NCI-H2196 (cell line): Measurements from ENCODE around the gene KANSL1.

Experiments used
- DNase-seq: peaks from one replicate; lab custom pipeline; 2025; ENCODE audit not compliant: unreplicated experiment; lab: John Stamatoyannopoulos, UW

KANSL1 gene

DNA sequence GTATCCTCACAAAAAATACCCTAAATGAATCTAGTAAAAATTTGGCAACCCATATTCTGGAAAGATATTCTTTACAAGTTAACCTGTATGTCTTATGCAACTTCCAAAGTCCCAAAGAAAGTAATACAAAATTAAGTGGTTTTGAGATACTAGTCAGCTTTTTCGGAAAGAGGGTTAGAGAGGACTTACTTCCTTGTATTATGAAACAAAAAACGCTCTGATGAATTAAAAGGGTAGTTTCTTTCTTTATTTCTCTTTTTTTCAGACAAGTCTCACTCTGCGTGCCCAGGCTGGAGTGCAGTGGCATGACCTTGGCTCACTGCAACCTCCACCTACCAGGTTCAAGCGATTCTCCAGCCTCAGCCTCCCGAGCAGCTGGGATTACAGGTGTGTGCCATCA lies 51.6 kb downstream of the KANSL1 start:
- DNase-seq: no peak

DNA sequence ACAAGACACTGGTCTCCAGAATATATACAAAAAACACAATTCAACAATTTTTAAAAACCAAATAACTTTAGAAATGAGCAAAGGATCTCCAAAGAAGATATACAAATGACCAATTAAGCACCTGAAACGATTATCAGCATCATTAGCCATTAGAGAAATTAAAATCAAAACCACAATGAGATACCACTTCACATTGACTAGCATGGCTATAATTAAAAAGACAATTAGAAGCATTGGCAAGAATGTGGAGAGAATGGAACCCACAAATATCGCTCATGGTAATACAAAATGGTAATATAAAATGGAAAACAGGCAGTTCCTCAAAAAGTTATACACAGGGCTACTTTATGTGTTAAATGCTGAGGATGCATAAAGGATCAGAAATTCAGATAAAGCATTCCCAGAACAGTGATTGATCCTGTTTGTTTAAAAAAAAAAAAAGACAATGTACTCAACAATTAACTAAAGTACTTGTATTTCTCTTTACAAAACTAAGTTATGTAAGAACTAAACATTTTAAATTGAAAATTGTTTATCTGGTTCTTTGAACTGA lies 52.5 kb downstream of the KANSL1 start:
- no peak for DNase-seq

DNA sequence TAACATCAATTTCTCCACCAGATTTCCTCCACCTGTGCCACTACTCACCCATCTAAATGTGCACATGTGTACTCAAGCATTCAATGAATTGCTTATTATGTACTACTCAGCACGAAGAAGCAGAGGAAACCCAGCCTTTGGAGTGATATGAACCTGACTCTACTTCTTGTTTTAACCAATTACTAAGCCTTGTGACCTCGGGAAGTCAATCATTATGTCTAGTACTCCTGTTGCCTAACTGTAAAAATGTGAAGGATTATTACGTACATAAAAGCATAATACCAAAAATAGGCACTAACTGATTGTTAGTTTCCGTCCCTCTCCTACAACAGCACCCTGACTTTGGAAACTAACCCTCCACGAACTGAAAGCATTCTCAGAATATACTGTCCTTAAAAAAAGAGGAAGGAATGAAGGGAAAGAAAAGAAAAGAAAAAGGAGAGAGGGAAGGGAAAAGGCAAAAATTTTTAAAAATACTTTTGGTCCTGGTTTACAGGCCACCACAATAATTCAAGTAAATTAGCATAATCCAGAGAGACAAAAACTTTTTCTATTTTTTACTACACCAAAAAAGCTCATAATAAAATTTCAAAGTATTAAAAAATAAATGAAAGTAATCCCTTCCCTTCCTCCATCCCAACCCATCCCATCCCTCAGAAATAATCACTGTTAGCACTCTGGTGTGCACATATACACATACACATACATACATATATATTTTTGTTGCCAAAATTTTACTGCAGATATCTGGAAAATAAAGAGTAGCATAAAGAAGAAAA lies 53.6 kb downstream of the KANSL1 start:
- no peak for DNase-seq

DNA sequence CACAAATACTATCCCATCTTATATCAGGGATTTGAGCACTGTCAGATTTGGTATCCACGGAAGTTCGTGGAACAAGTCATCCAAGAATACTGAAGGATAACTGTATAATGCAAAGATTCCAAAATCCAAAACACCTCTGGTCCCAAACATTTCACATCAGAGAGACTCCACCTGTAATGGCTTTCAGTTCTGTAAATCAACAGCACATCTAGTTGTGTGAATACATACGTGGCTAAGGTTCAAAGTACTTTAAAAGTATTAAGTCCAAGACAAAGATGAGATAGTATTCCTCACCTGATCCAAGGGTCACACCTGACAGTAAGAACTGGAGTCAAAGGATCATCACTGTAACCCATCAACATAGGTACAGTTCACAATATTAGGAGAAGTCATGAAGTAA lies 54.8 kb downstream of the KANSL1 start:
- DNase-seq: no peak

DNA sequence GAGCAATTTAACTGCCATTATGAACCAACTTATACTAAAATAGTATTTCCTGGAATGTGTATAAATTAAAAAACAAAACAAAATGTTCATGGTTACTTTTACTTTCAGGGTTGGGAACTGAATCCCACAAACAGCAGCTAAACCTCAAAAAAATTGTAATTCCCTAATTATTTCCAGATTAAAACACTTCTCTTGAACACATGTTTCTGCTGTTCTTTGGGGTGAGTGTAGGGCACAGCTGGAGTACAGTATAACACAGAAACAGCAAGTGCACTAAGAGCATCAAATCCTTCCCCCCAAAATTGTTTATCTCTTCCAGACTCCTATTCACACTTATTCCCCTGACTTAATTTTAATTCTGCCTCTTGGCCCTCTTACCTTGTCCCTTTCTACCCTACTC lies 56.4 kb downstream of the KANSL1 start:
- DNase-seq: no peak

DNA sequence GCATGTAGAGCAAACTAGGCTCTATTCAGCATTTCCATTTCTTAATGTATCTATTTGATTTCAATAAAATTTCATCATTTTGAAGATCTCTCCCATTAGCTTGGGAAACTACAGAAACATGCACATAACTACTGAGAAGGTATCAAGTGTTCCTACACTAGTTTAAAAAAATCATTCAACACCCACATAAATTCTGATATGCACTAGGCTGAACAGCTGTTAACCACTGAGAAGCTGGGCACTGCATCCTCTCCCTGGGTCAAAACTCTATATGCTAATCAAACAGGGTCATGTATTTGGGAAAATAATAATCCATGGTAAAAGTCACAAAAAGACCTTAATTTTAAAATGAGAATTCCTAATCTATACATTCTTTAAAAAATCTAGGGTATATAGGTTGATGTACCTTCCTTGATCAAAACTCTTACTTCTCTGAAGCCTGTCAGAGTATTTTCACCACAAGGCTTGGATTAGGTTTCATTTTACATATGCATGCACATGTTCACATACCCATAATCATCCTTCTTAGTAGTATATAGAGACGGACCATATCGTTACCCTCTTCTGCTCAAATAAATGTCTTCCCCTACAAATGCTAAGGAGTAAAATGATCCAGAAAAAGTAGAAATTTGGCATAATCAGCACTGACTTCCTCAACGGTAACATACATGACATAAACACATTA lies 57.2 kb downstream of the KANSL1 start:
- no peak for DNase-seq

DNA sequence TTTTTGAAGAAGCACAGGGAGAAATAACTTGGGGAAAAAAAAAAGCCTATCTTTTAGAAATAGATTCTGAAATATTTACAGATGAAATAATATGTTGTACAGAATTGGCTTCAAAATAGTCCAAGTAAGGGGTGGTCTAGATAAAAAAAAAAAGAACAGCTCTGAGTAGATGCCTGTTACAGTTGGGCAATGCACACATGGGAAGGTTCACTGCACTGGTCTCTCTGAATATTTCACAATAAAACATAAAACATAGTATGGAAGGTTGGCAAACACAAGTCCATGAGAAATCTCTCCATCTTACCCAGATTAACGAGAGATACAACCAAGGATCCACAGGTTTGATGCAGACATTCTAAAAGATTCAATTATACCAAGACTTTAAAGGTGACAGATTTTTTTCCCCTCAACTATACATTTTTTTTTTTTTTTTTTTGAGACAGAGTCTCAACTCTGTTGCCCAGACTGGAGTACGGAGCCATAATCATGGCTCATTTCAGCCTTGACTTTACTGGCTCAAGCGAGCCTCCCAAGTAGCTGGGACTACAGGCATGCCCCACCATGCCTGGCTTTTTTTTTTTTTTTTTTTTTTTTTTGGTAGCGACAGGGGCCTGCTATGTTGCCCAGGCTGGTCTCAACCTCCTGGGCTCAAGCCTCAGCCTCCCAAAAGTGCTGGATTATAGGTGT lies 58.0 kb downstream of the KANSL1 start:
- no peak for DNase-seq

DNA sequence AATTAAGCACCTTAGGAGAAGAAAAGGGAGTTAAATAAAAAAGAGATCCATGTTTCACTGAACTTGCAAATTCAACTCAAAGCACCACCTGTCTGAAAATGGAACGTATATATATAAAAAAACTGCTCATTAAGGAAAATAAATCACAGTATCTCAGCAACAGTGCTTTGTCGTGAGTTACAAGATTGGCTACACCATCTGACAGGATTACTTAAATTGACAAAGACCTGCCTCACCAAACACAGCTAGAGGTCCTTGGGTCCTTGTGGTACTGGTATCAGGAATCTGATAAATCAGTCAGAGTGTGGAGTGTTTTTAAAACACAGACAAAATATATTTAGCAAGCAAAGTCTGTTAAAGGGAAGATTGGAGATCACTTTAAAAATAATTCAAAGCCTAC lies 63.9 kb downstream of the KANSL1 start:
- no peak for DNase-seq

DNA sequence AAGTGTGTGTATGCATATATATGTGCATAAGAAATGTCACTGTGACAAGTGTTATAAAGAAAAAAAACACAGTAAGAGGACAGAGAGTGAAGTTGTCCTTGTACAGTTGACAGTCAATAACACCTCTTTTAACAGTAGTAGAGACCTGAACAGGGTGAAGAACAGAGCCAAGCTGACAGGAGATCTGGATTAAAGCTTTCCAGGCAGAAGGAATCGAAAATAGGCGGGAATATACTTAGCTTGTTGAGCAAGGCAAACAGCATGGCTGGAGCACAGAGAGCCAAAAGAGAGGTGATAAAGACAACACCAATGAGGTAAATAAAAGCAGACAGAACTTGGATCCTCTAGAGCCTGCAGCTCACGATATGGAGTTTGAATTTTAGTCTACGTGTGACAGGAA lies 64.8 kb downstream of the KANSL1 start:
- DNase-seq: no peak

DNA sequence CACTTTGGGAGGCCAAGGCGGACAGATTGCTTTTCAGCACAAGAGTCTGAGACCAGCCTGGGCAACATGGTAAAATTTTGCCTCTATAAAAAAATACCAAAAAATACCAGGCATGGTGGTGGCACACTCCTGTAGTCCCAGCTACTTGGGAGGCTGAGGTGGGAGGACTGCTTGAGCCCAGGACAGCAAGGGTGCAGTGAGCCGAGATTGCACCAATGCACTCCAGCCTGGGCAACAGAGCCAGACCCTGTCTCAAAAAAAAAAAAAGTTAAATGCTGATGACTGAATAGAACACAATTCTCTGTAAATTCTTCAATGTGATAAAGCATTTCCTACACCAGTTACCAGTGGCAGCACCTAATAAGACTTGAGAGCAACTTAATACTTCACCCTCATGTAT lies 65.7 kb downstream of the KANSL1 start:
- DNase-seq: no peak

DNA sequence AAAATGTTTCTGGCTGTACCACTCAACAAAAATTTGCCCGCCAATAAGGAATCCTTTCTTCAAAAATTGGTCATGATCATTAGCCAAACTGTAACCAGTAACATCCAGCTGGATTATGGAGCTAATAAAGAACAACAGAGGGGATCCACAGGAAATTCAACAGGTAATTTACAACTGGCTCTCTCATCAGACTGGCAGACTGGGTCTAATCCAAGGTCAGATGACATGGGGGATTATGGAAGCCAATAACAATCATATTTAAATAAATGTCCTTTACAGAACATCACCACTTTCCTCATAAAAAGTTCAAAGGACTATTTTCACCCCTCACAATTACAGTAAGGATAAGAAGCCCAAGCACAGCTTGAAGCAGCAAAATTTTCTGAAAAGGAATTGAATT lies 66.4 kb downstream of the KANSL1 start:
- no peak for DNase-seq

DNA sequence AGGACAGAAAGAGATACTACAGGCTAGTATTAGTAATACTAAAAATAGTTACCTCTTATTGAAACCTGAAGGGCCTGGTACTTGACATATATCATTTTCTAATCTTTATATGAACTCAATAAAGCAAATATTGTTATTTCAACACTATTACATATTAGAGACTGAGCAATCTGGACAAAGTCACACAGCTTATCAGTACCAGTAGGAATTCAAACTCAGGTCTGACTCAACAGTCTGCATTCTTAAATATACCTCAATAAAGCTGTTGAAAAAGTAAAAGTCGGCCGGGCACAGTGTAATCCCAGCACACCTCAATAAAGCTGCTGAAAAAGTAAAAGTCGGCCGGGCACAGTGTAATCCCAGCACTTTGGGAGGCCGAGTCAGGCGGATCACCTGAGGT lies 67.4 kb downstream of the KANSL1 start:
- DNase-seq: no peak

DNA sequence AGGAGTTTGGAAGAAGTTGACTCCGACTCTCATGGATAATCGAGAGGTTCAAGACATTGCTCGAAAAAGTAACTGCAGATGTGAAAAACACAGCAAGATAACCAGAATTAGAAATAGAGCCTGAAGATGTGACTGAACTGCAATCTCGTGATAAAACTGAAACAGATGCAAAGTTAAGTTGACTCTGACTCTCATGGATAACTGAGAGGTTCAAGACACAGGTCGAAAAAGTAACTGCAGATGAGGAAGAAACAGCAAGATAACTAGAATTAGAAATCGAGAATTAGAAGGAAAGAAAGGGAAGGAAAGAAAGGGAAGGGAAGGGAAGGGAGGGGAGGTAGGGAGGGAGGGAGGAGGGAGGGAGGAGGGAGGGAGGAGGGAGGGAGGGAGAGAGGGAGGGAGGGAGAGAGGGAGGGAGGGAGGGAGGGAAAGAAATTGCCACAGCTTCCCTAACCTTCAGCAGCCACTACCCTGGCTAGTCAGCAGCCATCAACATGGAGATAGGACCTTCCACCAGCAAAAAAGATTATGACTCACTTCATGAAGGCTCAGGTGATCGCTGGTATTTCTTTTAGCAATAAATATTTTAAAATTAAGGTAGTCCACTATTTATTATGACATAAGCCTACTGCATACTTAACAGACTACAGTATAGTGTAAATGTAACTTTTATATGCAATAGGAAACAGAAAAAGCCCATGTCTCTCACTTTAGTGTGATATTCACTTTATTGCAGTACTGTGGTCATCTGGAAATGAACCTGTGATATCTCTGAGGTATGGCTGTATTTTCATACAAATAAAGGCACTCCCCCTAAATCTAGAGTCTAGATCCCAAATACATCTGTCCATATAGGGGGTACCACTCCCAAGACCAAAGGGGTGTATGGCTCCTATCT lies 68.3 kb downstream of the KANSL1 start:
- no peak for DNase-seq

DNA sequence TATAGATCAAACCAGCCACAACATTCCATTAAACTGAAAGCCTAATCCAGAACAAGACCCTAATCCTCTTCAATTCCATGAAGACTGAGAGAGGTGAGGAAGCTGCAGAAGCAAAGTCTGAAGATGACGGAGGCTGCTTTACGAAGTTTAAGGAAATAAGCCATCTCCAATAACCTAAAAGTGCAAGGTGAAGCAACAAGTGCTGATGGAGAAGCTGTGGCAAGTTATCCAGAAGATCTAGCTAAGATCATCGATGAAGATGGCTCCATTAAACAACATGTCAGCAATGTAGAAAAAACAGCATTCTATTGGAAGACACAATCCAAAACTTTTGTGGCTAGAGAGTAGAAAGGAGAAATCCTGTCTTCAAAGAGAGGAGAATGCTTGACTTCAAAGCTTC lies 69.6 kb downstream of the KANSL1 start:
- DNase-seq: no peak

DNA sequence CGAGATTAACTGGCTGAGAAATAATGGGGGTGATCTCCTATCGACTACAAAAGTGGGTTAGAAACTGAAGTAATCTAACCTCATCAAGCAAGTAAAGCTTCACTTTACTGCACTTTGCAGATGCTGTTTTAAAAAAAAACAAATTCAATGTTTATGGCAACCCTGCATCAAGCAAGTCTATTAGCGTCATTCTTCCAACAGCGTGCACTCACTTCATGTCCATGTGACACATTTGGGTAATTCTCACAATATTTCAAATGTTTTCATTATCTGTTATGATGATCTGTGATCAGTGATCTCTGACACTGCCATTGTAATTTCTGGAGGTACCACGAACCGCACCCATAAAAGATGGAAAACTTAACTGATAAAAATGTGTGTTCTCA lies 70.8 kb downstream of the KANSL1 start:
- DNase-seq: no peak

DNA sequence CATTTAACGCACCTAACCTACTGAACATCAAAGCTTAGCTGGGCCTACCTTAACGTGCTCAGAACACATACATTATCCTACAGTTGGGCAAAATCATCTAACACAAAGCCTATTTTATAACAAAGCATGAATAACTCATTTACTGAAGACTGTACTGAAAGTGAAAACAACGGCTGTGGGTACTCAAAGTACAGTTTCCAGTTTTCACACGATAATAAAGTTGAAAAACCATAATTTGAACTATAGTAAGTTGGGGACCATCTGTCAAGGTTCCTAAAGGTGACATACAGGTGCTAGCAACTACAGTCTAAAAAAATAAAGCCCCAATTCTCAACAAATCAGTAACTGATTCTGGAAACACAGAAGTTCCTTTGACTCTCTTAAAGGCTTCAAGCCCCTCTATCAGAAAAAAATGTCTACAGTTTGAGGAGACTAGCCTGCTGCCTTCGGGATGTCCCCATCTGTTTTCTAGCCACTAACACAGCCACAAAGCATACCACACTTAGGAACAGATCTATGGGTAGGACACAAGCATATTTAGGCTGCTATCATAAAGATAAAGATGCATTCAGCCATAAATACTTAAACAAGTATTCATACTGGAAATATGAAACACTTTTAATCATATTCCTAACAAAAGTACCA lies 71.3 kb downstream of the KANSL1 start:
- no peak for DNase-seq

DNA sequence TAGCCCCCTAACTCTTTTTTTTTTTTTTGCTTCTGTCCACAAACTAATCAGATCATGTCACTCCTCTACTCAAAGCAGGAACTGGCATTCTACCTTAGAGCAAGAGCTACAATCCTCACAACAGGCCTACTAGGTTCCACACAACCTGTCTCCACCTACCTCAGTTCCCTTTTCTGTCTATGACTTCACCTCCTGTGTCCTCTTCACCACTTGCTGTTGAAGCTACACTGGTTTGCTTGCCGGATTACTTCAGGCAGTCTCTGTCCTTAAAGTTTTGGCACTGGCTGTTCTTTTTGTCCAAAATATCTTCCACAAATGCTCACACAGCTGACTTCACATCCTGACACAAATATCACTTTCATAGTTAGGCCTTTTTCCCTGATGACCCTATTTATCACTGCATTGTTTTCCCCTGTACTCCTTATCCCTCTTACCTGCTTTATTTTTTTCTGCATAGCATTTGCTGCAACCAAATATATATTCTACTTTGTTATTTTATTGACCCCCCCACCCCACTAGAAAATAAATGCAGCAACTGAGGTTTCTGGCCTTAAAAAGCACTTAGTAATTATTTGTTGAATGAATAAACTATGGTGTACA lies 72.0 kb downstream of the KANSL1 start:
- no peak for DNase-seq

DNA sequence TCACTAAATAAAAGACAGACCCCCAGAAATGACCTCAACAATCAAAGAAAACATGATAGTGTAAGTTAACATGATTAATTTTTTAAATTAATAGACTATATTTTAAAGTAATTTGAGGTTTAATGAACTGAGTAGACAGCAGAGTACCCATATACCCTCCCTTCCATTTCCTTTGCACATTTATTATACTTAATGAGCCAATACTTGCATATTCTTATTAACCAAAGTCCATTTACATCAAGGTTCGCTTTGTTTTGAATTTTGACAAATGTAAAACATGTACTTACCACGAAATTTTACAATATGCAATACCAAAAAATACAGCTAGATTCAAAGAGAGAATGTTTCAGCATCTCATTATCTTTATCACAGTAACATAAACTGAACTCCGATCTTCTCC lies 72.7 kb downstream of the KANSL1 start:
- DNase-seq: no peak

DNA sequence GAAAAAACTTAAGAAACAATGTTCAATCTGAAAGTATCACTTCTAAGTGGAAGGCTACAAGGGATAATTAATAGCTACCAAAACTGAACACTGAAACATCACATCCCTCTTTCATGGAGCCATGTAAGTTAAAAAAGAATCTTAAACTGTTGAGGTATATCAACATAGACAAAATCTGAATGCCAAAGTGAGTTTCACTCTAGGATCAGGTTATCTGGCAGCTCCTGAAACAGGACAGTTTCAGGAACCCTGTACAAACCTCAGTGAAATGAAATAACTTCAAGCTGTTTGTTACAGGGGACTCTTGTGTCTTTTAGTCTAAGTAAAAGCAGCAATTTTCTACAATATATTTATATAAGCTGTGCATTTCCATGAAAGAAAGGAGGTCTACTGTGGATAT lies 73.2 kb downstream of the KANSL1 start:
- DNase-seq: no peak

DNA sequence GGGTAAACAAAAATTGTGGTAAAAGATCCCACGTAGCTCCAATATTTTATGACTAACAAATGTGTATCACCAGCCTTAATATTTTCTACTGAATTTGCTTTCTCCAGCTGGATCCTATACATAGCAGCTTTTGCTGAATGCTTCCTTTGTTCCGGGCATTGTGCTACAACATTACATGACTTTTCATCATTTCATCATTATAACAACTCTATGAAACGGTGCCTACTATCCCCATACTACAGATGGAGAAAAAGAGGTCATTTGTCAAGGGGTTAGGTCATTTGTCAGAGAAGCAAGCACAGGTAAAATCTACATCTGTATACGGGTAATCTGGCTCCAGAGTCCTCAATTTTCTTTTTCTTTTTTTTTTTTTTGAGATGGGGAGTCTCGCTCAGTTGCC lies 74.3 kb downstream of the KANSL1 start:
- DNase-seq: no peak
